NCI-H2227 (cell line): Measurements from ENCODE around the gene SLC15A2.
"Not testable (repeated sequence)": the region's sequence is repeated elsewhere in the genome, so short reads cannot be mapped to it uniquely, and the experiment has no call there.

Experiments
- DNase-seq: peaks from one replicate; lab custom pipeline; 2025; ENCODE audit not compliant: unreplicated experiment; lab: John Stamatoyannopoulos, UW

SLC15A2 gene

GRCh38 chr3:121924734-121925133 lies 30.5 kb downstream of the SLC15A2 start:
- no peak for DNase-seq

- DNase-seq: no peak
Observed at GRCh38 chr3:121926380-121926779, 32.2 kb downstream of the SLC15A2 start.

GRCh38 chr3:121938141-121938855 lies 44.1 kb downstream of the SLC15A2 start:
- DNase-seq: not testable (repeated sequence)

DNA sequence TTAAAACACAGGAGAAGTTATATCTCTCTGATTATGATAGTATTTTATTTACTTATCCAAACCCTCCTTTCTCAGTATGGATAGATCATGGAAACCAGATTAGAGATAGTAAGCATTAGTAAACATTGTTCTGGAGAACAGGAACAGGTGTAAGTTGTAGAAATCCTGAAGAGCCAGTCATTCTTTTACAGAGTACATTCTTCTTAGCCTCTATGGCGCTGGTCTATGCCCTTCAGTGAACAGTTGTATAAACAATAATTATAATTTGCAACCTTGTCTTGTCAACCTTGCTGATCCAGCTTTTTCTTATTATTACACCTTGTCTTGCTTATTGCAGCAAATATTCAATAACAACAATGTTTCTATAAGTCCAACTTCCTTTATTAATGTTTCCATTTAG lies 47.4 kb downstream of the SLC15A2 start:
- no peak for DNase-seq

DNA sequence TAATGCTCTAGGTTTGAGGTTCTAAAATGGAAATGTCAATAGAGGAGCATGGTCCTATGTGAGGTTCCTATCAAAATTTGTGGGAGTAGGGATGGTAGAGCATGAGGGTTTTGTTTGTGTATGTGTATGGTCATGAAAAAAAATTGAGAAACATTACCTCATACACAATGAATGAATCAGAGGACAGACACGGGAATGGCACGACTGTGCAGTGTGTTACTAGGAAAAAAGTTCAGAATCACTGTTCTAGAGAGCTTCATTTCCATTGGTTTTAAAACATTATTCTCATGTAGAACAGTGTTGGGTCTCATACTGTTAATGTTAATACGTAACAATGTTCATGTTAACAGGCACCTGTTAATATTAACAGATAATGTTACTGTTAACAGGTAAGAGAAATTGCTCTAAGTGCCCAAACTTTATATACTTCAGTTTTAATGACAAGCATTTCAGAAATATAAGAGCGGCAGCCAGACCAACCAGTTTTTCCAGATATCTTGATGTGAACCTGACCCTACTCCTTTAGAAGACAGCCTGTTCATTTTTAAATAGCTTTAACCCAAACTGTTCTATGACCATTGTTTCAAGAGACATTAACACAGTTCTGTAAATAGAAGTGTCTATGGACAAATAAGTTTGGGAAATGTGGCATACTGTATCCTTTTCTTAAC lies 48.0 kb downstream of the SLC15A2 start:
- no peak for DNase-seq

DNA sequence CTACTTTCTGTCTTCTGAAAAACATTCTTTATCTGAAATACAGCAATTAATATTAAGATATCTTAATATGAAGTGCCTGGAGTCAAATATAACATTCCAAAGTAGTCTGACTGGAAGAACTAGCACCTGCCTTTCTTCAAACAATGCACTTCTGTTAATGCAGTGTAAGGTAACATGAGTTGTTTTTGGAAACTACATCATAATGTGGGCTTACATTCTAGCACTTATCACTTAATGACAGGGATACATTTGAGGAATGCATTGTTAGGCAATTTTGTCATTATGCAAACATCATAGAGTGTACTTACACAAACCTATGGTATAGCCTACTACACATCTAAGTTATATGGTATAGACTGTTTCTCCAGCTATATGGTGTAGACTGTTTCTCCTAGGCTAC lies 49.2 kb downstream of the SLC15A2 start:
- DNase-seq: no peak

DNA sequence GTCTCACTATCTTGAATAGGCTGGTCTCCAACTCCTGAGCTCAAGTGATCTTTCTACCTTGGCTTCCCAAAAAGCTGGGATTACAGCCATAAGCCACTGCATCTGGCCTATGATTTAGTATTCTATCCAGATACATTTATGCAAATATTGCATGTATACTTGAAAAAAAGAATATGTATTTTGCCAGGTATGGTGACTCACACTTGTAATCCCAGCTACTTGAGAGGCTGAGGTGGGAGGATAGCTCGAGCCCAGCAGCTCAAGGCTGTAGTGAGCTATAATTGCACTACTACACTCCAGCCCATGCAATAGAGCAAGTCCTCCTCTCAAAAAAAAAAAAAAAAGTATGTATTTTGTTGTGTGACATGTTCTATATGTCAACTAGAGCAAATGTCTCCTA lies 54.4 kb downstream of the SLC15A2 start:
- DNase-seq: no peak

DNA sequence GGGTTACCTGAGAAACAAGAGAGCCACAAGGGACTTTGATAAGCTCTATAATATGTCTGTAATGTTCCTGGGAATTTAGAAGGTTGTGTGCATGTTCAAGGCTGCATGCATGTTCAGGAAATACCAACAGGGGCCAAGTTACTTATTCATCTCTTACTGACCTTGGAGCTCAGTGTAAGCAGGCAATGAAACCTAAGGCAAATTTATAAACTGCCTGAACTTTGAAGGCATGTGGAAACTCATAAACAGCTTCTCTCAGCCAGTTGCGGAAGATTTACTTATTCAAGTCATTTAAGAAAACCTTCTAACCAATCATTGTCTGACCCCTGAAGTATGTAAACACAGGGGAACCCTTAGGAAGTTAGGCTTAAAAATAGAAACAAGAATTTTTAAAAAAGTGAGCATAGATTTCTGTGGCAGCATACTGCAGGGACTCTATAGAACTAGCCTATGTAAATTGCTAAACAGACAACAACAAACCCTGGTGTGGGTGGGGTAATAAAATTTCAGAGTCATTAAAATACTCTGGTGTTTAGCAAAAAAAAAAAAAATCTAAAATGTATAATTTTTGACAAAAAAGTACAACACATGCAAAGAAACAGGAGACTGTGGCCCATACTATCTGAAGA lies 57.2 kb downstream of the SLC15A2 start:
- DNase-seq: no peak

GRCh38 chr3:121956363-121956762 lies 62.2 kb downstream of the SLC15A2 start:
- no peak for DNase-seq

DNA sequence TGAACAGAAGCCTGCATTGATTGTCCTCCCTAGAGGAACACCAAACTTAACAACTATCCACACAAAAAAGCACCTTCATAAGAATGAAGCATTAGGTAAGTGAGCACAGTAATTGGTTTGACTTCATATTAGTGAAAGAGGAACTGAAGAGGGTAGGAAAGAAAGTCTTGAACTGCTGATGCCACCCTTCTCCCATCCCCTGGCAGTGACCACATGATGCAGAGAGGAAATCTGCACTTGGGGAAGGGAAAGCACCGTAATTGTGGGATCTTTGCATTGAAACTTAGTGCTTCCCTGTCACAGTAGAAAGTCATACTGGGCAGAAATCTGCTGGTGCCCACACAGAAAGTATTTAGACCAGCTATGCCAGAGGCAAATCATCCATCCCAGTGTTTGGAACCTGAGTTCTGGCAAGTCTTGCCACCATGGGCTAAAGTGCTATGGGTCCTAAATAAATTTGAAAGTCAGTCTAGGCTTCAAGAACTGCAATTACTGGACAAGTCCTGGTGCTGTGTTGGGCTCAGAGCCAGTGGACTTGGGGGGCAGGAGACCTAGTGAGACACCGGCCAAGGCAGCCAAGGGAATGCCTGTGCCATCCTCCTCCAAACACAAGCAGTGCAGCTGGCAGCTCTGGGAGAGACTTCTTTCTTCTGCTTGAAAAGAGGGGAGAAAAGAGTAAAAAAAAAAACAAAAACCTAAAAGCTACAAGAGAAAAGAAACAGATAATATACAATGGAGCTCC lies 63.6 kb downstream of the SLC15A2 start:
- DNase-seq: no peak

- no peak for DNase-seq
Observed at GRCh38 chr3:121958801-121959200, 64.6 kb downstream of the SLC15A2 start.

DNA sequence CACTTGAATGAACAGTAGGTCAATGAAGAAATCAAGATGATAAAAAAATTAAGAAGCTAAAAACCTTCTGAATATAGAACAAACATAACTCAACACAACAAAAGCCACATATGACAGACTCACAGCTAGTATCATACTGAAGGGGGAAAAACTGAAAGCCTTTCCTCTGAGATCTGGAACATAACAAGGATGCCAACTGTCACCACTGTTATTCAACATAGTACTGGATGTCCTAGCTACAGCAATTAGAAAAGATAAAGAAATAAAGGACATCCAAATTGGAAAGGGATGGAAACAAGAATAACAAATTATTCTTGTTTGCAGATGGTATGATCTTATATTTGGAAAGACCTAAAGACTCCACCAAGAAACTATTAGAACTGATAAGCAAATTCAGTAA lies 67.1 kb downstream of the SLC15A2 start:
- DNase-seq: no peak

GRCh38 chr3:121962443-121962842 lies 68.2 kb downstream of the SLC15A2 start:
- DNase-seq: no peak

DNA sequence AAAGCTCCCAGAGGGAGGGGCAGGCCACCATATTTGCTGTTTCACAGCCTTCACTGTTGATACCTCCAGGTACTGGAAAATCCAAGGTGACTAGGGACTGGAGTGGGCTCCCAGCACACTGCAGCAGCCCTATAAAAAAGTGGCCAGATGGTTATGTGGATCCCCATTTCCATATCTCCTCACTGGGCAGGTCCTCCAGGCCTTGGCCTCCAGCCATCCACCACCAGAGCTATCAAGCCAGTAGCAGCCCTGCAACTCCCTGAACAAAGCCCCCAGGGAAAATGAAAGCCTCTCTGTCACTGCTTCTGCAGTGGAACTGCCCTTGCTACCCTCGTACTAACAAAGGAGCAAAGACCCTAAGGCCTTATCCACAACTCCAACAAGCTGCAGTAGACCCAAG lies 69.4 kb downstream of the SLC15A2 start:
- no peak for DNase-seq

GRCh38 chr3:121969631-121970030 lies 75.4 kb downstream of the SLC15A2 start:
- no peak for DNase-seq

- no peak for DNase-seq
Observed at GRCh38 chr3:121970047-121970446, 75.8 kb downstream of the SLC15A2 start.

DNA sequence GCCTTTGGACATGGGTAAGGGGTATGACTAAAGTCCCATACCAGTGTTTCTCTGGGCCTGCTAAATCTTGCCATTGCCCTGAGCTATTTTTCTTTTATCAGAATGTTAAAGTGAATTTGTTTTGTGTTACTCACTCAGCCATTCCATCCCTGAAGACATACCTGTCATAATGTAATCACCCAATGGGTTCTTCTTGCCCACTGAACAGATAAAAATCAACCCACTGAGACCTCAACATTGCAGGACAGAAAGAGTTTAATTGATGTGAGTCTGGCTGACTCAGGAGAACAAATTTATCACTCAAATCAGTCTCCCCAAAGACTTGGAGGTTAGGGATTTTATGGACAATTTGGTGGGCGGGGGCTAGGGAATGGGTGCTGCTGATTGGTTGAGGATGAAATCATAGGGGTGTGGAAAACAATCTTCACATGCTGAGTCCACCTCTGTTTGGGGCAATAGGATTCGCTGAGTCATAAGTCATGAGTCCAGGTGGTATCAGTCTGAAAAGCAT lies 80.5 kb downstream of the SLC15A2 start:
- DNase-seq: no peak

DNA sequence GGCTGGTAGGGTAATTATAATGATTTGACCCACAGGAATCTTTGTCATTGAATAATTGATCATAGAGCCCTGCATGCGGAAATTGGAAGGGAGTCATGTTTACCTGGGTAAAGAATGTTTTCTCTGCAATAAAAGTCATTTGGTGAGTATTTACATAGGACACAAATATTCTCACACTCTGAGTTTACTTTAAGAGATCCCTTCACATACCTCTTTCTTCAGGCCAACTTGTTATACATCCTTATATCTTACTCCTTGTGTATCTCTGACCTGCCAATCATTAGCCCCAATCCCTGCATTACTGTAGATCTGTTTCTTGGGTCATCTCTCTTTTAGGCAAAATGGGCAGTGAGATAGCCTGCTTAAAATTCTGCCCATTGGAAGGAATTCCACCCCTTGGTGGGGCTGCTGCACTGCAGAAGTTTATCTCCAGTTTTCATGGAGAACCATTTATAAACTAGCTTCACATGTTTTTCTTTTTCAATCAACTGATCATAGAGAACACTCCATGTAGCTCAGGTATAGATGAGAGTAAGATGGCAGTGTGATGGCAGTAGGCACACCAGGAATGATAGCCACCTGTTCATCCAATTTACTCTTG lies 81.6 kb downstream of the SLC15A2 start:
- no peak for DNase-seq

DNA sequence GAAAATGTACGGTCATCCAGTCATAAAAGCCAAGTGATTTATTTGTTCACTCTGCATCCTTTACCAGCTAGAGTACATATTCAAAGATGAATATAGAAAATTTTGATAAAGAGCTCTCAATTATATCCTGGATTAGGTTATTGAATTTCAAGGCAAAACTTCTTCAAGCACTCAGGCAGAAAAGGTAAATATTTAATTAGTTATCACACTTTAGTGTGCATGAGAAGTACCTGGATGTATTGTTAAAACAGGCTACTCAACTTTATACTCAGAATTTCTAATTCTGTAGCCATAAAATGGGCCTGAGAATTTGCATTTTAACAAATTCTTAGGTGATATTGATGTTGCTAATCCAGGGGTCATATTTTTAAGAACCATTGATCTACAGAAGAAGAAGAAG lies 82.5 kb downstream of the SLC15A2 start:
- no peak for DNase-seq

- no peak for DNase-seq
Observed at GRCh38 chr3:121979246-121979645, 85.0 kb downstream of the SLC15A2 start.
